HG02798 (cell line): ENCODE measurements around the gene CHL1.

Source experiments
- ATAC-seq: cut with Tn5 transposase; IDR thresholded peaks from one replicate; pipeline ENCODE4 v1.9.1; 2021; ENCODE audit warnings: mild to moderate bottlenecking; ENCODE audit not compliant: unreplicated experiment, poor library complexity

The CHL1 gene, protein sequence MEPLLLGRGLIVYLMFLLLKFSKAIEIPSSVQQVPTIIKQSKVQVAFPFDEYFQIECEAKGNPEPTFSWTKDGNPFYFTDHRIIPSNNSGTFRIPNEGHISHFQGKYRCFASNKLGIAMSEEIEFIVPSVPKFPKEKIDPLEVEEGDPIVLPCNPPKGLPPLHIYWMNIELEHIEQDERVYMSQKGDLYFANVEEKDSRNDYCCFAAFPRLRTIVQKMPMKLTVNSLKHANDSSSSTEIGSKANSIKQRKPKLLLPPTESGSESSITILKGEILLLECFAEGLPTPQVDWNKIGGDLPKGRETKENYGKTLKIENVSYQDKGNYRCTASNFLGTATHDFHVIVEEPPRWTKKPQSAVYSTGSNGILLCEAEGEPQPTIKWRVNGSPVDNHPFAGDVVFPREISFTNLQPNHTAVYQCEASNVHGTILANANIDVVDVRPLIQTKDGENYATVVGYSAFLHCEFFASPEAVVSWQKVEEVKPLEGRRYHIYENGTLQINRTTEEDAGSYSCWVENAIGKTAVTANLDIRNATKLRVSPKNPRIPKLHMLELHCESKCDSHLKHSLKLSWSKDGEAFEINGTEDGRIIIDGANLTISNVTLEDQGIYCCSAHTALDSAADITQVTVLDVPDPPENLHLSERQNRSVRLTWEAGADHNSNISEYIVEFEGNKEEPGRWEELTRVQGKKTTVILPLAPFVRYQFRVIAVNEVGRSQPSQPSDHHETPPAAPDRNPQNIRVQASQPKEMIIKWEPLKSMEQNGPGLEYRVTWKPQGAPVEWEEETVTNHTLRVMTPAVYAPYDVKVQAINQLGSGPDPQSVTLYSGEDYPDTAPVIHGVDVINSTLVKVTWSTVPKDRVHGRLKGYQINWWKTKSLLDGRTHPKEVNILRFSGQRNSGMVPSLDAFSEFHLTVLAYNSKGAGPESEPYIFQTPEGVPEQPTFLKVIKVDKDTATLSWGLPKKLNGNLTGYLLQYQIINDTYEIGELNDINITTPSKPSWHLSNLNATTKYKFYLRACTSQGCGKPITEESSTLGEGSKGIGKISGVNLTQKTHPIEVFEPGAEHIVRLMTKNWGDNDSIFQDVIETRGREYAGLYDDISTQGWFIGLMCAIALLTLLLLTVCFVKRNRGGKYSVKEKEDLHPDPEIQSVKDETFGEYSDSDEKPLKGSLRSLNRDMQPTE (N-terminal part only)

GRCh38 chr3:196311-197148 is at the start of gene CHL1:
Gene CHL1, plus strand, starts transcription at chr3:196763. Its CDS starts 123,014 bp downstream, at chr3:319777.
- no peak for ATAC-seq

DNA sequence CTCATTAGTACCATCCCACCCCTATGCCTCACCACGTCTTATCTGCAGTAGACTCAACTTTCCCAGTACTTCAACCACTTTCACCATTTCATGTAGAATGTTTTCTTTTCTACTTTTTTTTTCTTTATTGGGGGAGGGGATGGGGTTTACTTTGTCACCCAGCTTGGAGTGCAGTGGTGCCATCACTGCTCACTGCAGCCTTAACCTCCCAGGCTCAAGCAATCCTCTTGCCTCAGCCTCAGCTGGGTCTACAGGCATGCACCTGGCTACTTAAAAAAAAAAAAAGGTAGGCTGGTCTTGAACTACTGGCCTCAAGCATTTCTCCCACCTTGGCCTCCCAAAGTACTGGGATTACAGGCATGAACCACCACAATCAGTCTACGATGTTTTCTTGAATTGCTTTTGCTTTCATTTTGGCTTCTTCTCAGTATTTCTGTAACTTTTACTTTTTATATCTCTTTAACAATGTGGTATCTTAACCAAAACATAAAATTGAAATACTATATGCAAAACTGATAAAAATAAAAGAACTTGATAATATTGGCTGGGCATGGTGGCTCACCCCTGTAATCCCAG is 44.9 kb upstream of the CHL1 start:
- ATAC-seq, result no peak

DNA sequence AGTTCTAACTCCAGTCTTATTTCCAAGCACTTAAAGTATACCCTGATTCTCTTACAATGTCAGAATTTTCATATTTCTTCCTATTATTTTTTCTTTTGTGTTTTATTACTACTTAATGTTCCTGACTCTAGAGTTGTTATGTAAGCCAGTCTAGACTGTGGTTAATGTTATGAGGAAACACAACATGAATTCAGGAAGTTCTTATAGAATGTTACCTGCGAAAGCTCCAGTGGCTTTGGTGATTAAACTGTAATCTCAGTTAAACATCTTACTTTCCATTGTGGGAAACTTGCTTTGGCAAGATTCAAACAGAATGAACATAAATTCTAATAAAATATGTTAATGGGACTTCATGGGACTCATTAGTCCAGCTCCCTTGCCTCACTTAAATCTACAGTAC is 36.6 kb upstream of the CHL1 start:
- ATAC-seq, result no peak

DNA sequence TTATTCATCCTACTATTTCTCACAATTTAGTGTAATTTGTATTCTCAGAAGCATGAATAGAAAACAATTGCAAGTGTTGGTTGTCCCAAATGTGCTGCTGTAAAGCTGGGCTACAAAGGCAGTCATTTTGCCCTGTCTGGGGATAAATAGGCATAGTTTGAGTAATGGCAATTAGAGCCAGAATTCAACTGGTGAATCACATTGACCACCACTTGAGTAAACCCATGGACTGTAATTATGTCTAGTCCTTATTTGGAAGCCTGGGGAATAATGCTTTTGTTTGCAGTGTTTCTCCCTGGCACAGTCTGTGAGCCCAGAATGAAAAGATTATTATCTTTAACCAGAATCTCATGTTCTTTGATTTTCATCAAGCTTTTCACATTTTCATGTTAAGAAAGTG is 30.5 kb upstream of the CHL1 start:
- ATAC-seq, result no peak

- no peak for ATAC-seq
Observed at GRCh38 chr3:166799-167198, 29.8 kb upstream of the CHL1 start.

GRCh38 chr3:173886-174285 is 22.7 kb upstream of the CHL1 start:
- peak; percentile 86 for ATAC-seq

GRCh38 chr3:184976-185375 is 11.6 kb upstream of the CHL1 start:
- ATAC-seq, result no peak

DNA sequence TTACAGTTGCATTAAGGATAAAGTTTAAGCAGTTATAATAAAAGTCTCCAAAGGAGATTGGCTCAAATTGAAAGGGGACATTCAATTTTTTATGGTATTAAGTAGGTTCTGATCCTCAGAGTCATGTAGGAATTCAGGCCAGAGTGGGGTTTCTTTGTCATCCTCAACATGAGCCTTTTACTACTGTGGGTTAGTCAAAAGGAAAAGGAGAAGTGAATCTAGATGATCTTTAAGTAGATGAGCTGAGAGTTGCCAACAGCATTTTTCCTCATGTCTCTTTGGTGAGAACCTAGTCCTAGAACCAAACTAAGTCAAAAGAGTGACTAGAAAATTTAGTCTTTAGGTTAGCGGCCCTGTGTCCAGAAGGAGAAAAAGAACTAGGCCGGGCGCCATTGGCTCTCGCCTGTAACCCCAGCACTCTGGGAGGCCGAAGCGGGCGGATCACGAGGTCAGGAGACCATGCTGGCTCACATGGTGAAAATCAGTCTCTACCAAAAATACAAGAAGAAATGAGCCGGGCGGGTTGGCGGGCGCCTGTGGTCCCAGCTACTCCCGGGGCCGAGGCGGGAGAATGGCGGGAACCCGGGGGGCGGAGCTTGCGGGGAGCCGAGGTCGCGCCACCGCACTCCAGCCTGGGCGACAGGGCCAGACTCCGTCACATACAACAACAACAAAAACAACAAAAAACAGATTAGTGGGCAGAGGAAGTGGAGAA is 4.2 kb upstream of the CHL1 start:
- no peak for ATAC-seq

DNA sequence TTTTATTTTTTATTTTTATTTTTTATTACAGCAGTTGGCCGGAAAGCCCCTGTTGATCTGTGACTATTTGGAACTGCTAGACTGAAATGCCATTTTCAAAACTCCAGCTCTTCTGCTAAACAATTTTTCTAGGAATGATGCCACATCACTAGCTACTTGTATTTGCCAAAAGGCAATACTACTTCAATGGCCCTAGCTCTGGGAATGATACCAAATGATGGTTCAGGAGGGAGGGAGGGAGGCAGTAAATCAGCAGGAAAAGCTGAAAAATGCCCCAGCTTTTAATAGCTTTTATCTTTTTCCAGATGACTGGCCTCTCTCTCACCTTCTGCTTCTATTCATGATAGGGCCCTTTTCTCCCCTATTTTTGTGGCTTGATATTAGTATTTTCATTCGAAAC is 2.6 kb upstream of the CHL1 start:
- no peak for ATAC-seq

DNA sequence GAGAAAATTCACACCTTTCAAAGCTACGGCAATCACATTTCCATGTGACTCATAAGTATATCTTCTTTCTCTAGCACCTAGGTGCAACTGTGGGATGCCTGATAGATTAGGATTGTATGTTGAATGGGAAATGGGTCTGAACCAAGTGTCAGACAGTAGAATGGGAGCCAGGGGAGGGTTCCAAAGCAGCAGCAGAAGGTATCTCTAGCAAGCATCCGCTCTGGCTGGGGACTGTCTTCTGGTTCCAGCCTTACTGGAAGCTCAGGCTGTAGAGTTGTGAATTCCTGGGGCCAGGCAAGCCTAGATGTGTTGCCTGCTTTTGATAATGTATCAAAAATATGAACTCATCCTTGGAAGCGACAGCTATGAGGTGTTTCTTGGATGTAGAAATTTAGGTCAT is 2.1 kb upstream of the CHL1 start:
- no peak for ATAC-seq

DNA sequence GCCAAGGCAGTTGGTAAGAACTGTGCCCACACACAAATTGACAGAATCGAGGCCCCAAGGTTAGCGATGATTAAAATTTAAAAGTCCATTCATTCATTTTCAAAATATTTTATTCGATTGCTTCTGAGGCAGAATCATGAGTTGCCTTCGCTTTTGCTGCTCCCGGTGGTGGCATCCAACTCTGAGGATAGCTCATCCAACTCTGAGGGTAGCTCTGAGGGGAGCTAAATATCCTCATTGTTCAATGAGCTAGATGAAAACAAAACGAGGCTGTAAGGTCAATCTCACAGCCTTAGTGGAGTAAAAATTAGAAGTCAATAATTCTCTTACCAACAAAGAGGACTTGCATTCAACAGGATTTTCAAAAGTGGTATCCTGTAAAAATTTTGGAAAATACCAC is 897 bp upstream of the CHL1 start:
- ATAC-seq, result no peak

GRCh38 chr3:197149-197827 is 725 bp downstream of the CHL1 start:
- peak; percentile 29 for ATAC-seq

DNA sequence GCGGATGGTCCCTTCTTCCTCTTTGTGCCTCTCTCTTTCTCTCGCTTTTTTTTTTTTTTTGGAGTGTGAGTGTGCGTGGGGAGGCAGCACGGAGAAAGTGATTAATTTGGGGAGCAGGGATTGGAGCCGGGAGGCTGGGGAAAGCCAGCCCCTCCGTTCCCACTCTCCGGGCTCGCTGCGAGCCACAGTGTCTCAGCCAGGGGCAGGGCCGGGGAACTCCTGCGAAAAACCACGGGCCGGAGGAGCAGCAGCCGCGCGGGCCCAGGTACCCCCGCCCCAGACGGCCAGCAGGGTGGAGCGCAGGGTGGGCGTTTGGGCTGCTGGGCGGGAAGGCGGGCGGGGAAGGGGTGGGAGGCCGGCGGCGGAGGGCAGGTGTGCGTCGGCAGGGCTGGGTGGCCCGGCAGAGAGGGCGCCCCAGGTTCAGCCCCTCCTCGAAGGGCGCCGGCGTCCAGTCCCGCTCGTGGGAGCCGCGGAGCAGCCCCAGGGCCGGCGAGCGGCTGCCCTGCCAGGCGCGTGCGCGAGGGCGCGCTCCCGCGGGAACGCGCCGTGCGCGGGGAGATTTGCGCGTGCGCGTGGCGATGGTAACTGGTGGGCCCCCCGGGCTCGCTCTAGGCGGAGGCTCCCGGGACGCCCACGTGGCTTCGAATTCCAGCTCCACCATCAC is 1.4 kb downstream of the CHL1 start:
- ATAC-seq, result peak; percentile 40

DNA sequence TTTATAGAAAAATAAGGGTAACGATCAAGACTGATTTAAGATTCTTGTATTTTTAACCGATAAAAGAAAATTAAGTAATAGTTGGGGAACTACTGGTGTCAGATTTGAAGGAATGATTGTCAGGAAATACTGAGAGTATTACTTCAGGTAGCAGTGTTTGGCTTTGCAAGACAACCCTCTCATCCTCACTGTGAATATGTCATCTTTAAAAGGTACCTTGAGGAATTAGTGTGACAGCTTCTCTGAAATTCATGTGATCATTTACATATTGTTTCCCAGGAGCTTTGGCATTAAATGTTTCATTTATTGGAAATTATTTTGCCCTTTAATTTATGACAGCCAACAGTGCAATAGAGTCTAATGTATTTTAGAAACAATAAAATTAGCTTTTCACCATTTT is 3.3 kb downstream of the CHL1 start:
- no peak for ATAC-seq

DNA sequence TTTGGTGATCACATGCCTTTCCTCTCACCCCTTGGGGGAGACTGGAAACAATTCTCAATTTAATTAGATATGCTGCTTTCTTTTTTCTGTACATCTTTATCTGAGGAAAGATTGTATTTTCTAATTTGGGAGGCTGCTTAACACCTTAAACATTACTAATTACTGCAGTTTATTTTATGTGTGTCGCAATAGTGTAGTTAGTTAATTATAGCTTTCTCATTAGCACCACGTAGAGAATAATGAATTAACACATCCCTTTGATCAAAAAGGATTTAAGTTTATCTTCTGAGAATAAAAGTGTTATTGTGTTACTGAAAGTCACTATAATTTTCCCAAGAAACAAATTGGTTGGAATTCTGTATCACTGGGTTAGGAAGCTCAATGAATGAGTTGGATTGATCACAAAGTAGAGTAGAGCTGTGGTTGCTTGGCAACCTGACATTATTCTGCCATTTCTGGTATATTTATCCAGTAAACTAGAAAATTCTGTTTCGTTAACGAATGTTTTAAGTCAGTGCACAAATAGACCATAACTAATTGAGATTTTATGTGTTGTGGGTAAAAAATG is 4.3 kb downstream of the CHL1 start:
- ATAC-seq, result no peak

GRCh38 chr3:204102-204501 is 7.5 kb downstream of the CHL1 start:
- no peak for ATAC-seq

DNA sequence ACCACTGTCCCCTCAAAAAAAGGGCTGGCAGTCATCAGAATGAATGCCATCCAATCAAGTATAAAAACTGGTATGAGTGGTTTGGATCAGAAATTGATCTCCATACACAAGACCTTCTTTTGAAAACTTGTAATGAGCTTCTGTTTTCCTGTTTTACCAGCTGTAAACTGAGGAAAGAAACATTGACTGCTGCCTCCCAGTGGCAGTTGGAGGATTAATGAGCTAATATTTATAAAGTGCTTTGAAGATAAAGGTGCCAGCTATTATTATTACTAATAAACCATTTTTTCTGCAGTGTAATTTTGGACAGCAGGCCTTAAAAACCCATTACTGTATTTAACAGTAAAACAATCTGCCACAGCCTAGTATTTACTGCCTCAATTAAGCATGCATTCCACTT is 11.4 kb downstream of the CHL1 start:
- no peak for ATAC-seq

GRCh38 chr3:210669-211068 is 14.1 kb downstream of the CHL1 start:
- no peak for ATAC-seq
